BE2C (cell line): Measurements from ENCODE around the gene CHMP1B.

Source experiments
- DNase-seq: peaks from one replicate; pipeline ENCODE4 v3.0.0-alpha.2; 2020
- H3K27me3 ChIP-seq: fragments of 250-450 bp; sonication (Bioruptor Pico); 2 replicates; pipeline ENCODE4 v1.5.1; 2020; ENCODE audit warnings: mild to moderate bottlenecking
- H3K36me3 ChIP-seq: fragments of 250-450 bp; sonication (Bioruptor Pico); 2 replicates; pipeline ENCODE4 v1.5.1; 2020; ENCODE audit warnings: mild to moderate bottlenecking
- H3K4me1 ChIP-seq: fragments of 250-450 bp; sonication (Bioruptor Pico); 2 replicates; pipeline ENCODE4 v1.5.1; 2020
- H3K4me3 ChIP-seq: 2 replicates; pipeline ENCODE4 v1.5.1; 2011; ENCODE audit warnings: low read depth, low read length
- H3K9me3 ChIP-seq: fragments of 250-450 bp; sonication (Bioruptor Pico); 2 replicates; pipeline ENCODE4 v1.5.1; 2020
- TF ChIP-seq, protein P1 (sequence below): IDR thresholded peaks from 2 replicates; pipeline ENCODE4 v1.5.1; 2012; ENCODE audit warnings: mild to moderate bottlenecking, low read depth, low read length

Gene CHMP1B

DNA sequence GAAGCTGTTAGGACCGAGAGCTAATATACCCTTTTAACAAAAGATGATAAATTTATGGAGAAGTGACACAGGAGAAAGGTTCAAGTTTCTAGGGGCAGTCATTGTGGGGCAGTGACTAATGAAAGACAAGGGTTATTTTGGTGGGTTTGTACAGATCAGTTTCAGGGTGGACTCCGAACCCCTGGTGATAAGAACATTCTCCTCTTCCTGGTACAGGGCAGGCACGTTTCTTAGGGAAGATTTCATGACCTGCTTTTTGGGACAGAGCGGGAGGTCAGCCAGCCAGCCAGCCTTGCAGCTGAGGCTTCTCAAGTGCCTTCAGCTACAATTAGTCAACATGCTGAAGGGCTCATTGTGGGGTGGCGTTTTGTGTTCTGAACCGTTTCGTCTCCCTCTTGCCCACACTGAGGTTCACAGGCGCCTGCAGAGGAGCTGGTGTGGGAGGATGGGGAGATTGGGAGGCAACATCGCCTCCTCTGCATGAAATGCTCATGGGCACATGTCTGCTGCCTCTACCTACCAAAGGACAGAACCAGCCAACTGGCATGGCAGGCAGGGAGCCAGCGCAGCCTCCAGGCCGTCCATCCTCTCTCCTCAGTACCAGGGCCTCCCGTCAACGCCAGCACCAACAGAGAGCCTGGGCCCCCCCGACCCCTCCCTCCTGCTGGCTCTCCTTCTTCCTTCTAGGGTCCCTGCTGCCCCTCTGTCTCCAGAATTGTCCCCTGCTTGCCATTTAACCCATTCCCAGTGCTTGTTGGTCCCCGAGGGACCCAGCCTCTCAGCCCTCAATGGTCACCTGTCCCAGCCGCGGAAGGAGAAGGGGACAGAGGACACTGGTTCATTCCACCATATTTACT, 9.6 kb downstream of the CHMP1B start:
- no peaks in the 10 kb centered on the region for H3K4me1 ChIP-seq
- H3K27me3 ChIP-seq = no peaks in the 10 kb centered on the region
- TF ChIP-seq, protein P1, sequence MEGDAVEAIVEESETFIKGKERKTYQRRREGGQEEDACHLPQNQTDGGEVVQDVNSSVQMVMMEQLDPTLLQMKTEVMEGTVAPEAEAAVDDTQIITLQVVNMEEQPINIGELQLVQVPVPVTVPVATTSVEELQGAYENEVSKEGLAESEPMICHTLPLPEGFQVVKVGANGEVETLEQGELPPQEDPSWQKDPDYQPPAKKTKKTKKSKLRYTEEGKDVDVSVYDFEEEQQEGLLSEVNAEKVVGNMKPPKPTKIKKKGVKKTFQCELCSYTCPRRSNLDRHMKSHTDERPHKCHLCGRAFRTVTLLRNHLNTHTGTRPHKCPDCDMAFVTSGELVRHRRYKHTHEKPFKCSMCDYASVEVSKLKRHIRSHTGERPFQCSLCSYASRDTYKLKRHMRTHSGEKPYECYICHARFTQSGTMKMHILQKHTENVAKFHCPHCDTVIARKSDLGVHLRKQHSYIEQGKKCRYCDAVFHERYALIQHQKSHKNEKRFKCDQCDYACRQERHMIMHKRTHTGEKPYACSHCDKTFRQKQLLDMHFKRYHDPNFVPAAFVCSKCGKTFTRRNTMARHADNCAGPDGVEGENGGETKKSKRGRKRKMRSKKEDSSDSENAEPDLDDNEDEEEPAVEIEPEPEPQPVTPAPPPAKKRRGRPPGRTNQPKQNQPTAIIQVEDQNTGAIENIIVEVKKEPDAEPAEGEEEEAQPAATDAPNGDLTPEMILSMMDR = no peak
- H3K9me3 ChIP-seq = no peaks in the 10 kb centered on the region
- H3K4me3 ChIP-seq = no peak overlapping the region
- DNase-seq = no peak
- no peaks in the 10 kb centered on the region for H3K36me3 ChIP-seq

DNA sequence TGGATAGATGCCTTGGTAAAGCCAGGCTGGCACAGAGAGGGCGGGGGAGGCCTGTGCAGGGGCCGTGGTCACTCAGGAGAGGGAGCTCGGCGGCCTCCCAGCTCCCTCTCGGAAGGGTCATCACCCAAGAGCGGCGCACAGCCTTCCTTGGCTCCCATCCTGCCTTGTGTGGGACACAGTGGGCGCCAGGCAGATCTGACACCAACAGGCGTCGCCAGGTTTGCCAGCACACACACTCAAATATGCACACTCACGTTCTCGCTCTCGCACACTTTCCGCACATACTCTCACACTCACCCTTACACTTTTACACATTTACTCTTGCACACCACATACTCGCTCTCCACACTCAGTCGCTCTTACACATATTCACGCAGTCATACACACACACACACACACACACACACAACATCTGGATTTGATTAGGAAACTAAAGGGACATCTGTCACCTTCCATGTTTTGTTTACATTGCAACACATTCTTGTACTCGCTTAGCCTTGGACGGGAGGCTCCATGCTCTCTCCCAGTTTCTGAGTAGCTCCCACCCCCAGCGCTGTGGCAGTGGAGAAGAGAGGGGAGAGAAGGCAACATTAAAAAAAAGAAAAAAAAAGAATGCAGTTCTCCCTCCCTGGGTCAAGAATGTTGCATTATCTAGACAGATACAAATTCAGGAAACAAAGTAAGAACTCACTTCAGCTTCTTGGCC, 10.5 kb downstream of the CHMP1B start:
- Histone ChIP-seq H3K4me3 (no peak overlapping the region), H3K27me3 (no peaks in the 10 kb centered on the region), H3K36me3 (no peaks in the 10 kb centered on the region), H3K4me1 (no peaks in the 10 kb centered on the region), H3K9me3 (no peaks in the 10 kb centered on the region)
- TF ChIP-seq, protein P1 = no peak
- no peak for DNase-seq

DNA sequence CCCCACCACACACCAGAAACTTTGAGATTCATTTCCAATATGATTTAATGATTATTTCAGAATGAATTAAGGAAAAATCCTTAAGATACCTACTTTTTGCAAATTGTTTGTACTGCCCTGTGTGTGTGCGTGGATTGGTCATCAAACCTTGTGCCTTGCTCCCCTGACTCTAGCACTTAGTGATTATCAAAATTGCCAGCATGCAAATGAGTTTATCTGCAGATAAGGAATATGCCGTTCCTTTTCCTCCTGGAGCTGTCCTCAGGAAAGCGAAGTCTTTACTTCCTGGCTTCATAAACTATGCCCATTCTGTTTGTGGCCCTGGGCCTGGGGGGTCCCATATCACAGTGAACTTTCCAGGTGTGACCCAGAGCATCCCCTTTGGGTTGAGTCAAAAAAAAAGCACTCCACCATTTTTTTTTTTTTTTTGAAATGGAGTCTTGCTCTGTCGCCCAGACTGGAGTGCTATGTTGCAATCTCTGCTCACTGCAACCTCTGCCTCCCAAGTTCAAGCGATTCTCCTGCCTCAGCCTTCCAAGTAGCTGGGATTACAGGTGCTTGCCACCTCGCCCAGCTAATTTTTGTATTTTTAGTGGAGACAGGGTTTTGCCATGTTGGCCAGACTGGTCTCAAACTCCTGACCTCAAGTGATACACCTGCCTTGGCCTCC, 11.4 kb downstream of the CHMP1B start:
- no peak overlapping the region for H3K4me3 ChIP-seq
- H3K4me1 ChIP-seq = no peaks in the 10 kb centered on the region
- H3K27me3 ChIP-seq = no peaks in the 10 kb centered on the region
- H3K36me3 ChIP-seq = no peaks in the 10 kb centered on the region
- TF ChIP-seq, protein P1 = no peak
- no peak for DNase-seq
- no peaks in the 10 kb centered on the region for H3K9me3 ChIP-seq

DNA sequence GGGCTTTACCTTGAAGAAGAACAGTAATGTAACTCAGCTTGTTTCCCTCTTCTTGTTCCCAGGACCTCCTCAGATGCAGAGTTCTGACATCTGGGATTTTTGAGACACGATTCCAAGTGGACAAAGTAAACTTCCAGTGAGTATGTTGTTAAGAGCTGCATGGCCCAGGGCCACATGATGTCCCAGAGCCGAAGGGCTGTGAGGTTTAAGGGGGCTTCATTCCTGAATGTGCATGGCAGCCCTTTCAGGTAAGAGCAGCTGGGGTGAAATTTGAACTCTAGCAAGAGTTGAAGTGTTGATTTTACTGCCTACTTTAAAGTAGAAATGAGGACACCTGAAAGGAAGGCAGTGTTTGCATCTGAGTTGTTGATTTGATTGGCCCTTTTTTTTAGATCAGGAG, 13.3 kb downstream of the CHMP1B start:
- no peaks in the 10 kb centered on the region for H3K4me1 ChIP-seq
- H3K4me3 ChIP-seq = no peak overlapping the region
- H3K36me3 ChIP-seq = no peaks in the 10 kb centered on the region
- no peaks in the 10 kb centered on the region for H3K9me3 ChIP-seq
- no peaks in the 10 kb centered on the region for H3K27me3 ChIP-seq
- no peak for DNase-seq
- TF ChIP-seq, protein P1 = no peak

DNA sequence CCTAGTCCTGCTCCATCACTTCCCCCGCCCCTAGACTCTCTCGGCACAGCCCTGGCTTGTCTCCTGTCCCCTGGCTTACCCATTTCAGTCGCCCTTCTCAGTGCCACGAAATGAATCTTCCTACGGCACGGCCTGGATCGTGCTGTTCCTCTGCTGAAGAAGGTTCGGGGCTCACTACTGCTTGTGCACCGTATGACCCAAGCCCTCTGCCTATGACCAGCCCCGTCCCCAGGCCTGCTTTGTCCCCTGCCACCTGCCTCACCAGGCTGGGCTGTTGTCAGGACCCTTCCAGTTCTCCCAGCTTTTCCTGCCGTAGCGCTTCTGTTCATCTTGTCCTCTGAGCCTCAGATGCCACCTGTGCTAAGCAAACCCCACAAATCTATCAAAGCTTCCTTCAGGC, 13.9 kb downstream of the CHMP1B start:
- TF ChIP-seq, protein P1 = no peak
- H3K4me1 ChIP-seq = no peaks in the 10 kb centered on the region
- H3K4me3 ChIP-seq = no peak overlapping the region
- no peaks in the 10 kb centered on the region for H3K36me3 ChIP-seq
- H3K9me3 ChIP-seq = no peaks in the 10 kb centered on the region
- no peaks in the 10 kb centered on the region for H3K27me3 ChIP-seq
- no peak for DNase-seq
